ENCODE measurements around the gene TDRD3. TPM values are rescaled to one million over a fixed set of nuclear protein-coding genes. Genes with fewer than 3 reads are reported as not detected.
"Not testable (repeated sequence)": the region's sequence is repeated elsewhere in the genome, so short reads cannot be mapped to it uniquely, and the experiment has no call there.

Gene TDRD3
- total RNA-seq, 1 experiment from 2014 or later: 21.4 TPM

GRCh38 chr13:60409574-60410292, 12.7 kb downstream of the TDRD3 start:
- H3K9me3 Mint-ChIP-seq (ENCODE audit: unreplicated experiment); H3K27me3 Mint-ChIP-seq (ENCODE audit: insufficient read depth, unreplicated experiment); DNase-seq (ENCODE audit: unreplicated experiment); H3K4me3 Mint-ChIP-seq (ENCODE audit: unreplicated experiment); H3K27ac Mint-ChIP-seq (ENCODE audit: low read depth, unreplicated experiment); H3K4me1 Mint-ChIP-seq (ENCODE audit: insufficient read depth, unreplicated experiment); BruUV-seq (replicated peaks); H3K36me3 Mint-ChIP-seq (ENCODE audit: insufficient read depth, unreplicated experiment); intact Hi-C loops (cut with micrococcal nuclease): not testable (repeated sequence)
- ChIA-PET CTCF (interaction anchor here (0.6 kb wide), 1 partner anchor 68 kb away, joined by 3 read pairs; no protein-coding TSS in a partner anchor), POLR2A (interaction anchor here (1.5 kb wide), 1 partner anchor 13 kb away, joined by 6 read pairs; the partner anchor contains the start of gene TDRD3)

DNA sequence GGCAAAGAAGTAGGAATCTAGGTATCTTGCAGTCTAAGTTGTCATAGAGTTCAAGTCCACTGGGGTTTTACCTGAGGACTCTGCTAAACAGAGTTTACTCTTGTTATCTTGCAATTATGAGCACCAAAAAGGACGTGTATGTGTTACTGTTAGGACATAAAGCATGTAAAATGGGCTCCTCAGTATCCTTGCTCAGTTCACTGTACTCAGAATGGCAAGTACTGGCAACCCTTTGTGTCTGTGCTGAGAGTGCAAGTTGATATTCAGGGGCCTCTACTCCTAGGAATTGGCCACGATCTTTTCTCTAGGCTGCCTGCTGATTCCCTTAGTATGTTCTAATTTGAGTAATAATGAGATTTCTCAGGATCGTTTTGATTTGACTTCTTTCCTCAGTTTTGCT, 13.3 kb downstream of the TDRD3 start:
- no peak for TF ChIP-seq CTCF (IDR thresholded peaks at IDR 0.05; ENCODE audit: unreplicated experiment)
- intact Hi-C loops (cut with micrococcal nuclease): no loop called here
- Mint-ChIP-seq H3K36me3 (ENCODE audit: insufficient read depth, unreplicated experiment) (peaks cover 7% of the 10 kb centered on the region), H3K4me3 (ENCODE audit: unreplicated experiment) (no peak overlapping the region), H3K9me3 (ENCODE audit: unreplicated experiment) (no peaks in the 10 kb centered on the region), H3K27ac (ENCODE audit: low read depth, unreplicated experiment) (no peak overlapping the region), H3K4me1 (ENCODE audit: insufficient read depth, unreplicated experiment) (no peaks in the 10 kb centered on the region), H3K27me3 (ENCODE audit: insufficient read depth, unreplicated experiment) (no peaks in the 10 kb centered on the region)
- ChIA-PET POLR2A (interaction anchor here (0.9 kb wide), 1 partner anchor 19 kb away, joined by 4 read pairs; no protein-coding TSS in a partner anchor), CTCF (no interaction called here)
- no TSS peak for BruUV-seq (replicated peaks)
- DNase-seq (ENCODE audit: unreplicated experiment): no peak

GRCh38 chr13:60411464-60411863, 14.4 kb downstream of the TDRD3 start:
- H3K36me3 Mint-ChIP-seq (ENCODE audit: insufficient read depth, unreplicated experiment): peaks cover 7% of the 10 kb centered on the region
- intact Hi-C loops (cut with micrococcal nuclease): no loop called here
- no peak for DNase-seq (ENCODE audit: unreplicated experiment)
- POLR2A ChIA-PET: interaction anchor here (0.9 kb wide), 1 partner anchor 20 kb away, joined by 3 read pairs; no protein-coding TSS in a partner anchor
- BruUV-seq (replicated peaks): no TSS peak
- no peak overlapping the region for H3K4me3 Mint-ChIP-seq (ENCODE audit: unreplicated experiment)
- H3K4me1 Mint-ChIP-seq (ENCODE audit: insufficient read depth, unreplicated experiment): no peaks in the 10 kb centered on the region
- no peaks in the 10 kb centered on the region for H3K27me3 Mint-ChIP-seq (ENCODE audit: insufficient read depth, unreplicated experiment)
- no peak for TF ChIP-seq CTCF (IDR thresholded peaks at IDR 0.05; ENCODE audit: unreplicated experiment)
- CTCF ChIA-PET: interaction anchor here (0.6 kb wide), 1 partner anchor 873 kb away, joined by 3 read pairs; no protein-coding TSS in a partner anchor
- no peak overlapping the region for H3K27ac Mint-ChIP-seq (ENCODE audit: low read depth, unreplicated experiment)
- H3K9me3 Mint-ChIP-seq (ENCODE audit: unreplicated experiment): no peaks in the 10 kb centered on the region

DNA sequence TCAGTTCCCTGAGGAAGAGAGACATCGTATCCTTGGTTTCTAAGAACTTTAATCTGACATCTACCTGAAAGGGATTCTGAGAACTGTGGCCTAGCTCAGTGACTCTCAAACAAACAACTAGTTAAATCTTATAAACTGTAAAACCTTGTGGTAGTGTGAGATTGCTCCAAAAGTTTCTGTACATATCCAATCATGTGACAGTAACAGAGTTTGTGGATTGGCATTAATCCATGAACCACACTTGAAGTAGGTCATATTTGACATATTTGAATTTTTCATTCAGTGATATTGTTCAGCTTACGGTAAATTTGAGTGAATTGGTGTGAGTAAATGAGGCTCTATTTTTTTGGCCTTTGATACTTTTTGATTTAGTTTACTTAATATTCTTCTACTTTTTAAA, 15.0 kb downstream of the TDRD3 start:
- Mint-ChIP-seq H3K27me3 (ENCODE audit: insufficient read depth, unreplicated experiment) (no peaks in the 10 kb centered on the region), H3K4me3 (ENCODE audit: unreplicated experiment) (no peak overlapping the region), H3K9me3 (ENCODE audit: unreplicated experiment) (no peaks in the 10 kb centered on the region), H3K36me3 (ENCODE audit: insufficient read depth, unreplicated experiment) (peaks cover 7% of the 10 kb centered on the region), H3K27ac (ENCODE audit: low read depth, unreplicated experiment) (no peak overlapping the region), H3K4me1 (ENCODE audit: insufficient read depth, unreplicated experiment) (no peaks in the 10 kb centered on the region)
- TF ChIP-seq CTCF (IDR thresholded peaks at IDR 0.05; ENCODE audit: unreplicated experiment): no peak
- ChIA-PET CTCF (interaction anchor here (0.6 kb wide), 1 partner anchor 874 kb away, joined by 3 read pairs; no protein-coding TSS in a partner anchor), POLR2A (interaction anchor here (1.0 to 2.0 kb wide), 3 partner anchors 12 to 16 kb away, joined by 3 to 8 read pairs (median 4); partner anchors contain the start of gene TDRD3)
- no TSS peak for BruUV-seq (replicated peaks)
- intact Hi-C loops (cut with micrococcal nuclease): no loop called here
- DNase-seq (ENCODE audit: unreplicated experiment): no peak
